DOHH2 (cell line): ENCODE results near the gene EYA4.

Experiments
- H3F3A ChIP-seq: fragments of 200-600 bp; sonication (generic), shearing (Covaris generic); 2 replicates; pipeline ENCODE4 v1.6.0; 2016; ENCODE audit warnings: antibody characterized with exemption, mild to moderate bottlenecking; ENCODE audit not compliant: control insufficient read depth, insufficient read depth
- H3K27ac ChIP-seq: fragments of 200-600 bp; sonication (generic); 2 replicates; pipeline ENCODE4 v1.5.1; 2014; ENCODE audit warnings: low read depth, mild to moderate bottlenecking, low read length, moderate library complexity
- H3K27me3 ChIP-seq: fragments of 200-600 bp; sonication (generic); 2 replicates; pipeline ENCODE4 v1.6.1; 2014; ENCODE audit warnings: mild to moderate bottlenecking, low read length, mixed read lengths; ENCODE audit not compliant: control insufficient read depth
- H3K36me3 ChIP-seq: fragments of 200-600 bp; sonication (generic); 2 replicates; pipeline ENCODE4 v1.6.1; 2014; ENCODE audit warnings: mild to moderate bottlenecking, low read length, moderate library complexity, mixed read lengths; ENCODE audit not compliant: control insufficient read depth
- H3K4me1 ChIP-seq: fragments of 200-600 bp; sonication (generic); 2 replicates; pipeline ENCODE4 v1.6.1; 2014; ENCODE audit warnings: mild to moderate bottlenecking, low read length, mixed read lengths; ENCODE audit not compliant: control insufficient read depth
- H3K4me2 ChIP-seq: fragments of 200-600 bp; sonication (generic); 2 replicates; pipeline ENCODE4 v1.6.0; 2014; ENCODE audit warnings: mild to moderate bottlenecking, low read length, moderate library complexity
- H3K4me3 ChIP-seq: fragments of 200-600 bp; sonication (generic); 2 replicates; pipeline ENCODE4 v1.5.1; 2014; ENCODE audit warnings: mild to moderate bottlenecking, low read length, mixed read lengths
- H3K79me2 ChIP-seq: fragments of 200-600 bp; sonication (generic); 2 replicates; pipeline ENCODE4 v1.6.1; 2014; ENCODE audit warnings: mild to moderate bottlenecking, low read length, mixed read lengths; ENCODE audit not compliant: control insufficient read depth
- H3K9me2 ChIP-seq: fragments of 200-600 bp; sonication (generic); replicated peaks from 2 replicates; pipeline ENCODE4 v1.6.1; 2014; ENCODE audit warnings: mild to moderate bottlenecking, low read length, mixed read lengths; ENCODE audit not compliant: control insufficient read depth
- H3K9me3 ChIP-seq: fragments of 200-600 bp; sonication (generic); 2 replicates; pipeline ENCODE4 v1.6.1; 2014; ENCODE audit warnings: antibody characterized with exemption, low read length, mixed read lengths; ENCODE audit not compliant: control insufficient read depth, insufficient read depth
- H4K20me1 ChIP-seq: fragments of 200-600 bp; sonication (generic); 2 replicates; pipeline ENCODE4 v1.6.0; 2014; ENCODE audit warnings: low read depth, mild to moderate bottlenecking, antibody characterized with exemption, low read length, moderate library complexity; ENCODE audit not compliant: control insufficient read depth, insufficient read depth
- CTCF ChIP-seq: fragments of 200-600 bp; sonication (generic); IDR thresholded peaks from one replicate; pipeline ENCODE4 v1.5.1; 2014; ENCODE audit warnings: antibody characterized with exemption, mild to moderate bottlenecking, low read depth, low read length; ENCODE audit not compliant: poor library complexity, severe bottlenecking
- EZH2phosphoT487 ChIP-seq: fragments of 200-600 bp; sonication (generic); IDR thresholded peaks from 2 replicates; pipeline ENCODE4 v1.6.1; 2017; ENCODE audit warnings: borderline replicate concordance, mild to moderate bottlenecking, antibody characterized with exemption, low read length, moderate library complexity, mixed read lengths

The EYA4 gene

GRCh38 chr6:133257545-133258105, 16.5 kb downstream of the EYA4 start:
- Histone ChIP-seq H3K27ac (no peak overlapping the region), H3K9me3 (no peaks in the 10 kb centered on the region), H3K4me1 (no peaks in the 10 kb centered on the region), H3K4me2 (no peak overlapping the region), H3F3A (no peaks in the 10 kb centered on the region), H3K4me3 (no peak overlapping the region), H4K20me1 (no peaks in the 10 kb centered on the region), H3K36me3 (no peaks in the 10 kb centered on the region), H3K79me2 (no peaks in the 10 kb centered on the region), H3K9me2 (no peaks in the 10 kb centered on the region), H3K27me3 (no peaks in the 10 kb centered on the region)
- TF ChIP-seq CTCF = no peak
- TF ChIP-seq EZH2phosphoT487 = no peak

GRCh38 chr6:133259561-133259960, 18.4 kb downstream of the EYA4 start:
- Histone ChIP-seq H4K20me1 (no peaks in the 10 kb centered on the region), H3K4me1 (no peaks in the 10 kb centered on the region), H3K9me3 (no peaks in the 10 kb centered on the region), H3K4me3 (no peak overlapping the region), H3K36me3 (no peaks in the 10 kb centered on the region), H3K27ac (no peak overlapping the region), H3K9me2 (no peaks in the 10 kb centered on the region), H3K27me3 (no peaks in the 10 kb centered on the region), H3K4me2 (no peak overlapping the region), H3F3A (no peaks in the 10 kb centered on the region), H3K79me2 (no peaks in the 10 kb centered on the region)
- TF ChIP-seq CTCF (no peak), EZH2phosphoT487 (no peak)

- no peaks in the 10 kb centered on the region for H3K27me3 ChIP-seq
- H4K20me1 ChIP-seq = no peaks in the 10 kb centered on the region
- no peaks in the 10 kb centered on the region for H3K4me1 ChIP-seq
- no peaks in the 10 kb centered on the region for H3K9me3 ChIP-seq
- no peaks in the 10 kb centered on the region for H3K36me3 ChIP-seq
- TF ChIP-seq EZH2phosphoT487 (no peak), CTCF (no peak)
- no peaks in the 10 kb centered on the region for H3F3A ChIP-seq
- no peaks in the 10 kb centered on the region for H3K9me2 ChIP-seq
- H3K4me3 ChIP-seq = no peak overlapping the region
- H3K27ac ChIP-seq = no peak overlapping the region
- H3K4me2 ChIP-seq = no peak overlapping the region
- no peaks in the 10 kb centered on the region for H3K79me2 ChIP-seq
Observed at GRCh38 chr6:133262804-133263203, 21.6 kb downstream of the EYA4 start.
